GM23338 (cell line): ENCODE data around the gene SNAPC1. TPM values are rescaled to one million over a fixed set of nuclear protein-coding genes. Genes with fewer than 3 reads are reported as not detected.

Source experiments
- CREB1 ChIP-seq: fragments of 250-450 bp; sonication (Bioruptor Pico); IDR thresholded peaks from 2 replicates; pipeline ENCODE4 v1.5.0; 2020; ENCODE audit warnings: low read depth, mild to moderate bottlenecking, moderate library complexity
- ETS1 ChIP-seq: IDR thresholded peaks from 2 replicates; pipeline ENCODE4 v1.6.1; 2016; ENCODE audit warnings: antibody characterized with exemption
- EZH2 ChIP-seq: fragments of 200-600 bp; sonication (generic); IDR thresholded peaks from one replicate; pipeline ENCODE4 v1.8.0; 2017; ENCODE audit warnings: antibody characterized with exemption, mild to moderate bottlenecking, low read depth; ENCODE audit not compliant: unreplicated experiment
- EZH2phosphoT487 ChIP-seq: fragments of 200-600 bp; sonication (generic); IDR thresholded peaks from one replicate; pipeline ENCODE4 v1.8.1; 2018; ENCODE audit warnings: antibody characterized with exemption; ENCODE audit not compliant: unreplicated experiment
- JUNB ChIP-seq: IDR thresholded peaks from one replicate; pipeline ENCODE4 v1.6.1; 2016; ENCODE audit warnings: antibody characterized with exemption; ENCODE audit not compliant: unreplicated experiment
- NANOG ChIP-seq: IDR thresholded peaks from 2 replicates; pipeline ENCODE4 v1.6.1; 2016; ENCODE audit warnings: antibody characterized with exemption, borderline replicate concordance
- POLR2AphosphoS5 ChIP-seq: IDR thresholded peaks from 2 replicates; pipeline ENCODE4 v1.6.1; 2016; ENCODE audit warnings: antibody characterized with exemption, low read depth
- ZNF114 ChIP-seq: fragments of 250-450 bp; sonication (Bioruptor Pico); IDR thresholded peaks from 2 replicates; pipeline ENCODE4 v1.5.0; 2020; ENCODE audit warnings: mild to moderate bottlenecking, moderate library complexity
- ZNF331 ChIP-seq: fragments of 250-450 bp; sonication (Bioruptor Pico); IDR thresholded peaks from 2 replicates; pipeline ENCODE4 v1.5.0; 2020; ENCODE audit warnings: low read depth, mild to moderate bottlenecking, moderate library complexity
- ZNF462 ChIP-seq: fragments of 250-450 bp; sonication (Bioruptor Pico); IDR thresholded peaks from 2 replicates; pipeline ENCODE4 v1.5.0; 2020; ENCODE audit warnings: mild to moderate bottlenecking, moderate library complexity
- polyA plus RNA-seq: library from polyadenylated mRNA; unstranded; fragments of >200 nt; fragmentation: Nextera tagmentation; extraction: Ambion mirVana; gene quantifications from 2 replicates; pipeline ENCODE4 v1.2.1, GENCODE V29; 2016
- total RNA-seq: library from RNA; depleted of rRNA; stranded (reverse); fragments of >200 nt; shearing (Covaris generic); gene quantifications from 2 replicates; pipeline ENCODE4 v1.2.3, GENCODE V29; 2014

The SNAPC1 gene
- total and polyA plus RNA-seq, 2 experiments from 2014 or later: 14.8 to 33.4 TPM

GRCh38 chr14:61765225-61765943 is 3.2 kb downstream of the SNAPC1 start (continued):
- TF ChIP-seq ZNF462 (CRISPR knock-in tag) (no peak), EZH2phosphoT487 (no peak), NANOG (no peak), CREB1 (no peak), ZNF331 (CRISPR knock-in tag) (no peak), POLR2AphosphoS5 (no peak), ETS1 (no peak), EZH2 (no peak), JUNB (no peak), ZNF114 (CRISPR knock-in tag) (no peak)
